GM23248 (cell line): ENCODE results near the gene NACA2.

Experiments
- EZH2 ChIP-seq: fragments of 200-600 bp; sonication (generic); IDR thresholded peaks from 2 replicates; pipeline ENCODE4 v1.6.1; 2018; ENCODE audit warnings: antibody characterized with exemption, mild to moderate bottlenecking; ENCODE audit not compliant: insufficient read depth, poor library complexity, severe bottlenecking
- EZH2phosphoT487 ChIP-seq: fragments of 200-600 bp; sonication (generic); IDR thresholded peaks from 2 replicates; pipeline ENCODE4 v1.6.1; 2018; ENCODE audit warnings: antibody characterized with exemption, moderate library complexity, mild to moderate bottlenecking, low read depth; ENCODE audit not compliant: insufficient read depth

- TF ChIP-seq EZH2 (no peak), EZH2phosphoT487 (no peak)
Observed at GRCh38 chr17:61540874-61541273, 50.1 kb downstream of the NACA2 start.
